Esophagus muscularis mucosa (tissue), 4 donors: ENCODE data around the gene SPDEF.

Experiments
- CTCF ChIP-seq, 3 experiments: fragments of 200-600 bp in 2 of 3; fragments of 450-650 bp in 1 of 3; sonication (generic) in 2 of 3; IDR thresholded peaks; one replicate each; pipeline ENCODE4 v1.5.1; 2017 to 2019; ENCODE audit warnings: antibody characterized with exemption in 3 of 3, mild to moderate bottlenecking in 2 of 3, moderate library complexity in 1 of 3
- EP300 ChIP-seq: sonication (generic); formaldehyde crosslinking; IDR thresholded peaks from one replicate; pipeline ENCODE4 v1.6.1; 2017; ENCODE audit warnings: antibody characterized with exemption
- POLR2A ChIP-seq: fragments of 450-650 bp; IDR thresholded peaks from one replicate; pipeline ENCODE4 v1.6.1; 2017; ENCODE audit warnings: antibody characterized with exemption, moderate library complexity, mild to moderate bottlenecking, low read depth
- POLR2AphosphoS5 ChIP-seq, 2 donors: sonication (generic); formaldehyde crosslinking; IDR thresholded peaks; one replicate each; pipeline ENCODE4 v1.6.1; 2017; ENCODE audit warnings: antibody characterized with exemption in 2 of 2

GRCh38 chr6:34510299-34510698 is 45.8 kb downstream of the SPDEF start:
- TF ChIP-seq EP300 (no peak), CTCF (IDR thresholded peaks at IDR 0.05) (no peak), POLR2AphosphoS5 (IDR thresholded peaks at IDR 0.05) (no peak), POLR2A (no peak)
